HG02623 (cell line): ENCODE measurements around the gene PKD1L1.
"Not testable (repeated sequence)": the region's sequence is repeated elsewhere in the genome, so short reads cannot be mapped to it uniquely, and the experiment has no call there.

Experiments used
- ATAC-seq: cut with Tn5 transposase; IDR thresholded peaks from one replicate; pipeline ENCODE4 v1.9.1; 2021; ENCODE audit warnings: moderate library complexity; ENCODE audit not compliant: unreplicated experiment

PKD1L1 gene

DNA sequence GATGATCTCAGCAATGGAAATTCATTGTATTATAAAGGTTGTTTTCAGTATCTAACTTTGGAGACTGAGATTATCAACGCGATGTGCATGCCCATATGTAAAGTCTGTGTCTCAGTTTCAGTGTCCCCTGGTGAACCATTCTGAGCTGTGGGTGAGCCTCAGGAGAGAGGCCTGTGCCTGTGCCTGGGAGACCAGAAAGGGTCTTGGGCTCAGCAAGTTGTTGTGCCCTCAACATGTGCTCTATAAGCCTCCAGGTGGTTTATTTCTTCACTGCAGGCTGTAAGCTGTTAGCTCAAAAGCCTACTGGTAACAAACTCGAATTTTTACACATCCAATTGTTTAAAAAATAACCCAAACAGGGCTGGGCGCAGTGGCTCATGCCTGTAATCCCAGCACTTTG is 151.9 kb downstream of the PKD1L1 start:
- ATAC-seq = no peak

DNA sequence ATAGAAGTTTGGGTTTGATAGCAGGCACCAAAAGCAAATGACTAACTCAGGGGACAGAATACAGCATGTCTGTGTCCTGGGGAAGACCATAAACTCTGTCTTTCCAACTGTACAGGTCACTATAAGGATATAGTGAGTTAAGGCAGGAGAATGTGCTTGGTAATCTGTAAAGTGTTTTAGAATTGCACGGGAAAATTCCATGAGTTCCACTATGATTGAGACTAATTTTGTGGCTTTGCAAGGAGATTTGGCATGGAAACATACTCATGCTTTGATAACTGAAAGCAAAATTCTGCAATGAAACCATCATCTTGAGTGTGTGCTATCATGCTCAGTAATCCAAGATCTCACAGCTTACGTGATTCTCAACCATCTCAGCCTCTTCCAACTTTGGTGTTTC is 152.6 kb downstream of the PKD1L1 start:
- ATAC-seq = no peak

DNA sequence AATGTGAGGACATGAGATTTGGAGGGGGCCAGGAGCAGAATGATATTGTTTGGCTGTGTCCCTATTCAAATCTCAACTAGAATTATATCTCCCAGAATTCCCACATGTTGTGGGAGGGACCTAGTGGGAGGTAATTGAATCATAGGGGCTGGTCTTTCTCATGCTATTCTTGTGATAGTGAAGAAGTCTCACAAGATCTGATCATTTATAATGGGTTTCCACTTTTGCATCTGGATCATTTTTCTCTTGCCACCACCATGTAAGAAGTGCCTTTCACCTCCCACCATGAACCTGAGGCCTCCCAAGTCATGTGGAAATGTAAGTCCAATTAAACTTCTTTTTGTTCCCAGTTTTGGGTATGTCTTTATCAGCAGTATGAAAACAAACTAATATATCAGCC is 153.1 kb downstream of the PKD1L1 start:
- ATAC-seq = not testable (repeated sequence)

DNA sequence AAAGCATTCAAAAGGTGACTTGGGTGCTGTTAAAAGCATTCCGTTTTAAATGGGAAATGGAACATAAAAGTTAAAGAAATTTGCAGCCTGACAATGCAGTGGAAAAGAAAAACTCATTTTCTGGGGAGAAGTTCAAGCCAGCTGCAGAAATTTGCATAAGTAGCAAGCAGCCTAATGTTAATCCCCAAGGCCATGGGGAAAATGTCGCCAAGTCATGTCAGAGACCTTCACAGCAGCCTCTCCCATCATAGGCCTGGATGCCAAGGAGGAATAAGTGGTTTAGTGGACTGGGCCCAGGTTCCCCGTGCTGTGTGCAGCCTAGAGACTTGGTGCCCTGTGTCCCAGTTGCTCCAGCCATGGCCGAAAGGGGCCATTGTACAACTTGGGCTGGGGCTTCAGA is 154.2 kb downstream of the PKD1L1 start:
- ATAC-seq = no peak

DNA sequence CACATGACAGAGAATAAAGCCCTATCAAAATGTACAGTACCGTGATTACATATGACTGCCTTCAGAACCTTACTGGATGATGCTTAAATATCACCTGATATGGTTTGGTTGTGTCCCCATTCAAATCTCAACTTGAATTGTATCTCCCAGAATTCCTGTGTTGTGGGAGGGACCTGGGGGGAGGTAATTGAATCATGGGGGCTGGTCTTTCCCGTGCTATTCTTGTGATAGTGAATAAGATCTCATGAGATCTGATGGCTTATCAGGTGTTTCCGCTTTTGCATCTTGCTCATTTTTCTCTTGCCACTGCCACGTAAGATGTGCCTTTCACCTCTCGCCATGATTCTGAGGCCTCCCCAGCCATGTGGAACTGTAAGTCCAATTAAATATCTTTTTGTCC is 155.1 kb downstream of the PKD1L1 start:
- not testable (repeated sequence) for ATAC-seq

DNA sequence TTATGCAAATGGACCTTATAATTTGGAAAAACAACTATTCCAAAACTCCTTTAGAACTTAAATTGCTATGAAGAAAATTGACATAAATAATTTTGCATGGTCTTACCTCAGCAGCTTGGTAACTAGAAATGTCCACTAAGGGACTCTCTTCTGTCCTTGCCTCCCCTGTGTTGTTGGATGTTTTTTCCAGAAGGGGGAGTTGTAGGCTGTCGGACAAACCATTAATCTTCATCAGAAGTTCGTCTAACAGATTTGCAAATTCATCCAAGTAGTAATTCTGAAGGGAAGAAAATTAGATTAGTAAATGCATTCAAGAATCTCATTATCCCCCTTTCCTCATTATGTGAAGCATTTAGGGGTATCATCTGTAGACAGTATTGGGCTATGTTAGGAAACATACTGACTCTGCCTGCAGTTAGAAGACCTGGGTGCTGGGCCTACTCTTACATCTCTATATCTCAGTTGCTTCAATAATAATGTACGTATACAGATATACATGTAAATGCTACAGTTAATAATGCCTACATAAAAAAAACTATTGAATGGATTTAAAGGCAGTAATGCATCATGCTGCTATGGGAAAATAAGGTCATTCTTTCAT is 155.6 kb downstream of the PKD1L1 start:
- ATAC-seq = no peak

DNA sequence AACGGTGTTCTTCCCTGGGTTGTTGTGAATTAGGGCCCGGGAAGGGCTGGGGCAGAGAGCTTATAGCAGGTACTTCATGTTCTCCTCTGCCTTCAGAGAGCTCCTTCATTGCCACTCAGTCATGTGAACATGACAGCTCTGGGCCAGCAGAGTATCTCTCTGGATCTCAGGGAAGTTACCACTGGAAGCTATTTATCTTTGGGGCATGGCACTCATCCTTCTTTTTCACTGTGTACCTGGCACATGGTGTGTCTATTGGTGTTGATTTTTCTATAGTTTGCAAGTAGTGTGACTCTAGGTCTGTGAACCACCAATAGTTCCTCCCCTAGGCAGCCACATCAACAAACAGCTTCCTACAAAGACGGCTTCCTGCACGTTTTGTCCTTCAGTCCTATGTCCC is 156.6 kb downstream of the PKD1L1 start:
- no peak for ATAC-seq

DNA sequence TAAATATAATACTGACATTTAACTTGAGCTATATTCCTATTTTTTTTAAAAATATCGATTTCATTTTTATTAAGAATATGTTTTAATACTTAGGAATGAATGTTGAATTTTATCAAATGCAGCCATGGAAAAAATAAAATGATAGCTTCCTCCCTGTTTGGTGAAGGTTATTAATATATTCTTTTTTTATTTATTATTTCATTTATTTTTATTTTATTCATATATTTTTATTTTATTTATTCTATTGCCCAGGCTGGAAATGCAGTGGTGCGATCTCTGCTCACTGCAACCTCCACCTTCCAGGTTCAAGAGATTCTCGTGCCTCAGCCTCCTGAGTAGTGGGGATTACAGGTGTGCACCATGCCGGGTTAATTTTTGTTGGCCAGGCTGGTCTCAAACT is 160.2 kb downstream of the PKD1L1 start:
- no peak for ATAC-seq

DNA sequence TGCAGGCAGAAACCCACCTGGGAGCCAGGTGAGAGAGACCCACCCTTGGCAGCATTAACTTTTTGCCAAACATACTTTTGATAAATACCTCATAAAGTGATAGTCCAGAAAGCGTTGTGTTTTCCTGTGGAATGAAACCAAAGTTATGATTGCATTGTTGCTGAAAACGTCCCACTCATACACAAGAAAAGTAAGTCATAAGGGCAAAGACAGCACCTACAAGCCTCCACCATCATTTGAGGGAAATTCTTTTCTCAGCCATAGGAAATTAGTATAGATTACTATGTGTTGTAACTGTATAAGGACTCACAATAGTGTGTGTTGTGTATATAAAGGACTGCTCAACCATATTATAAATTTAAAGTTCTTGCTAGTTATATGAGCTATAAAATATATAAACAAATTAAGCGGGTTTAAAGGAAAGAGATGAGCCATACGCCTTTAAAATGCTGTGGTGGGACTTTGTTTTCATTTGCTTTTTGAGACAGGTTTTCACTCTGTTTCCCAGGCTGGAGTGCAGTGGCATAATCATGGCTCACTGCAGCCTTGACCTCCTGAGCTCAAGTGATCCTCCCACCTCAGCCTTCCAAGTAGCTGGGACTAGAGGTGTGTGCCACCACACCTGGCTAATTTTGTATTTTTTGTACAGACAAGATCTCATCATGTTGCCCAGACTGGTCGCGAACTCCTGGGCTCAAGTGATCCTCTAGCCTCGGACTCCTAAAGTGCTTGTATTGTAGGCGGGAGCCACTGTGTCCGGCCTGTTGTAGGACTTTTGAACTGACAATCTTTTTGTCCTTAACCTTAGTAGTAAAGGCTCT is 160.8 kb downstream of the PKD1L1 start:
- ATAC-seq = no peak

DNA sequence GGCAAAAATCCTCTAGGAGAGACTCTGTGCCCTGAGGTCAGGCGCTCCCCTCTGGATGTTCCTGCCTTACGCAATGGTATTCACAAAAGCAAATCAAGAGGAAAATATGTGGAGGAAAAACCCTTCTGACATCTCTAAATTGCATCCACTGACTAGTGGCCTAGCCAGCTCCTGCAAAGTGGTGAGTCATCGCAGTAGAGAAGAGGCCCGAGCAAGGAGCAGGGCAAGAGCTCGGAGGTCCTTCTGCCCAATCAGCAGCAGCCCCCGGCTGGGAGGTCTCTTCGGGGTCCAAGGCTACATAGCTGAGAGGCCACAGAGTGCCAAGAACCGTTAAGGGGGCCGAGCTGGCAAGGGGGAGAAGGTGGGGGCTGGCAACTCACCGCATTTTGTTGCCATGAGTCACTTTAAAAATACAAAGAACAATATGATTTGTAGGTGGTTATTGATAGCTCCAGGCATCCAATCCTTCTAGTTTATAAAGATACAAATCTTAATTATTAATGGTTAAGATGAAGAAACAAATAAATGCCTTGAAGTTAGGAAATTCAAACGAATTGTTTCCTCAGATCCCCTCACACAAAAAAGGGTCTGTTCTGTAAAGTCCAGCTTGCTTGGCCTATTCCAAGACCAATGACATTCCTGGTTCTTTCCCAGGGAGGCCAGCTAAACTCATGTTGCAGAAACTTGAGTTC is 161.6 kb downstream of the PKD1L1 start:
- no peak for ATAC-seq

DNA sequence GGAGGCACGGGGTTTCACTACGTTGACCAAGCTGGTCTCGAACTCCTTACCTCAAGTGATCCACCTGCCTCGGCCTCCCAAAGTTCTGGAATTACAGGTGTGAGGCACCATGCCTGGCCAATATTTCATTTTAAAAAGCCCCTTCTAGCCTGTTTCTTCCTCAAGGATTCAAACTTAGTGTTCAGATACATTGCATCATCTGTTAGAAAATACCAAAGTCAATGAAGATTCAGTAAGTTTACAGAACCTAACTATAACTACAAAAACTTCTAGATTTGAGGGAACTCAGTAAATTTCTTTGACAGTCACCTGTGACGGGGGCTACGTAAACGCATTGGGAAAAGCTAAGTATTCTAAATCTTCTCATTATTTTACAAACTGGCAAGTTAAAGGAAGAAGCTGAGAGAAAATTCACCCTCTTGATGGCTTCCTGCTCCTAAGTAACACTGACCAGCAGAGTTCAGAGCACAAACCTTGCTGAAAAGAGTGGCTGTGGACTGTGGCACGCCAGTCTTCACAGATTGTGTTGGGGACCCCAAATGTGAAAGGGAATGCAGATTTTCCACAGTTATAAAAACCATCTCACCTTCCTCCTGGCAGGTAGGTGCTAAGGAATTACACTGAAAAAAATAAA is 162.2 kb downstream of the PKD1L1 start:
- no peak for ATAC-seq

DNA sequence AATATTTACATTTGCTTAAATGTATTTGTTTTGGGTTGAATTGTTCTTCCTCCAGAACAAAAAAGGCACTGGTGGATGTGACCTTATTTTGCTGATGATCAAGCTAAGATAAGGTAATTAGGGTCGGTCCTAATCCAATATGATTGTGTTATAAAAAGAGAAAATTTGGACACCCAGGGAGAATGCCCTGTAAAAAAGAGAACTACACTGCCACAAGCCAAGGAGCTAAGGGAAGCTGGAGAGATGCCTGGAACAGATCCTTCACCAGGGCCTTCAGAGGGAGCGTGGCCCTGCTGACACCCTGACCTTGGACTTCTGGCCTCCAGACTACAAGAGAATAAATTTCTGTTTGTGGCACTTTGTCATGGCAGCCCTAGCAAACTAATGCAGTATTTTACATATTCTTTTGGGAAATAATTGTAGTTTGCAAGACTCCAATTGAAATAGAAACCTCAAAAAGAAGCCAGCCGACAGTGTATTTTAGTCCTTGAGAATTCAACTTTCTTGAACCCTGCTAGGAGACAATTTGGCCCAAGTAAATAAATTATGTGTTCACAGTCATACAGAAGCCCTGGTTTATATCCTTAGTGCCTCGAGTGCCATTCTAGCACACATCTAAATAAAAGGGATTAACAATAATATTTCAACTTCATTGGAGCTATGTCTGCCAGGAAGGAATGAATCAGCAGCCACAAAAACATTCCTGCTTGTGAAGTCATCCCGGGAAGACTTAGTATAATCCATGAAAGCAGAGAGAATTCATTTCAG is 164.6 kb downstream of the PKD1L1 start:
- ATAC-seq = no peak

DNA sequence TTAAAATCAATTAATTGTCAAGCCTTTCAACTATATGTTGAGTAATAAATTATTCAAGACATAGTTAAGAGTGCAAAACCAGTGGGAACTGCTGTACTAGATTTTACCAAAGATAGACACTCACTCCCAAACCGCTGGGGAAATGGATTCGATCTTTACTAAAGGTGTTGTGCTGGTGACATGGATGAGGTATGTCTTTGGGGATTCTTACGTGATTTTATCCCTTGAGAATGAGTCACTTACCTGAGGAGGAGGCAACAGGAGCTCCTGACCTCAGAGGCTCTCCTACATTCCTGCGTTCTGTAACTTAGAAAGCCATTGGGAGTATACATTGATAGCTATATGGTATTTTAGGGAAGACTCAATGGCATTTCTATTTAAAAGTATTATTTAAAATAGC is 165.5 kb downstream of the PKD1L1 start:
- ATAC-seq = no peak

DNA sequence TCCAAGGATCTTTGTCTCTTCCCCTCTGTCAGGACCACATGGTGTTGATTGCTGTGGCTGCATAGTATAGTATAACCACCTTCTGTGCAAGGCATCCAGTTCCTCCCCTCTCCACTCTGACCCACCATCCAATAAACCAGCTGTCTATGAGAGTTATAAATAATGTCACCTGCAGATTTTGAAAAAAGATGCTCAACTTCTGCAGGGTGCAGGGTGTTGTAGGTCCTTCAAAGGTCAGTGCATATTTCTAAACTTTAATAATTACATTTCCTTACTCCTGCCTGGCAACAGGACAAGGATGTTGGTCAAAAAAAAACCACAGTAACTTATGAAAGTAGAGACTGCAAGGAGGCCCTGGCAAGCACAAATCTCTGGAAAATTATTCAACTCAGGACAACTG is 166.2 kb downstream of the PKD1L1 start:
- ATAC-seq = no peak

DNA sequence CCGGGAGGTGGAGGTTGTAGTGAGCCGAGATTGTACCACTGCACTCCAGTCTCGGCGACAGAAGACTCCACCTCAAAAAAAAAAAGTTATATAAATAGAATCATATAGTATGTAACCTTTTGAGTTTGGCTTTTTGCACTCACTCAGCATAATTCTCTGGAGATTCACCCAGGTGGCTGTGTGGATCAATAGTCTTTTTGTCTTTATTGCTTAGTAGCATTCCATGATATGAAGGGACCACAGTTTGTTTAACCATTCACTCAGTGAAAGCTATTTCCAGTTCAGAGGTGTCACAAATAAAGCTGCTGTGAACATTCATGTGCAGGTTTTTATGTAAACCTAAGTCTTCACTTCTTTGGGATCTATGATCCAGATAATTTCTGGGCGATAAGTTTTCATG is 167.7 kb downstream of the PKD1L1 start:
- ATAC-seq = no peak

DNA sequence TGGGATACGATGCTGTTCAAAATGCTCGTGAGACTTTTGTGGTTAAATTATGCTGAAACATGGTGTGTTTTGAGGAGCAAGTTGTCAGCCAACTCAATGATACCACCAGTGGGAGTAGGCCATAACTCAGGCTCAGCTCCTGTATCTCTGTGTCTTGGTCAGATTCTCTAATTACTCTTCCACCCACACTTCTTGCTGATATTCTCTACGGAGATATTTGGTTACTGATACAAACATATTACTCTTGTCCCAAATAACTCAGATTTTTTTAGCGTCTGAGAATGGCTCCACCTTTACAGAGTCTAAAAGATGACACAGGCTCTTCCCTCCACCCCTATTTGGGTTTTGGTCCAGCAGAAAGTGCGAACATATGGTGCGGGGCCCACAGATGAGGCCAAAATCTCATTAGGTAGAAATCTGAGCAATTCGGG is 168.9 kb downstream of the PKD1L1 start:
- no peak for ATAC-seq

DNA sequence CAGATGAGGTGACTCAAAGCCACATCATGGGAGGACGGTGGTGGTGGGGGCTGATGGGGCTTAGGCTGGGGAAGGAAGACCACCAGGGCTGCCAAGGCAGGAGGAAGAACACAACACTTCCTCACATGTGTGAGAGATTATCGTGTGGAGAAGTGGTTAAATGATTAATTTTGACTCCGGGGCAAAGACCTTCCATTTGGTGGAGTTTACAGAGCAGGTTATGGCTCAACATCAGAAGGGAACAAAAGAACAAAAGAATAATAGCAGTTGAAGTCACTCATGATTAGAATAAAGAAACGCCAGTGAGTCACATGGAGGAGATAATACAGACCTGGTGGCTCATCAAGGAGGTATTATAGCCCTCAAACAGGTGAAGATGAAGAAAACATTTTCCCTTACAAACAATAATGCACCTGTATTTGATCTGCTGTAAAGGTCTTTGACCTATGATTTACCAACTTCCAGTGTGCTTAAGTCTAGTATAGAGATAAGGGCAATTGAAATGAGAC is 170.1 kb downstream of the PKD1L1 start:
- no peak for ATAC-seq

DNA sequence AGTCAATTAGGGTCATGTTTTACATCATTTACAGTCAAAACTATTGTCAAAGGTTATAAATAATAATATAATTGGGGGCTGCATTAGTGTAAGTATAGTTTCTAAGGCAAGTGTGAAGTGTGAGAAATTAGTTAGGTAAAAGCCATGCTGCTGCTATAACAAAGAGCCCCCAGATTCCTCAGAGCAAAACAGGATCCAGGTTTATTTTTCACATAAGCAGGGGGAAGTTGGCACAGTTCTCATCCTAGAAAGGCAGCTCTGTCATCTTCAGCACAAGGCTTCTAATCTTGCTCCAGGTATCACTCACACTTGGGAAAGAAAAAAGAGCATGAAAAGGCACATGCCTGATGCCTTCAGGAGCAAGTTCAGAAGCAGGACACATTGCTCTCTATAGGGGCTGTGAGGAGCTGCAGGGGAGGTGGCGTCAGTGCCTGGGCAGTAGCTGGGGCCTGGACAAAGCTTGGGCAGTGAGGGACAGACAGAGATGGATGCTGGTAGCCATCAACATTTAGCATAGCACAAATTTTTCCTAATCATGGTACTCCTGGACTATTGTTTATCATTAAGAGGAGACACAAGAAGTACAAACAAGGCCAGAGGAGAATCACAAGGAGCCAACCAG is 170.6 kb downstream of the PKD1L1 start:
- ATAC-seq = no peak

DNA sequence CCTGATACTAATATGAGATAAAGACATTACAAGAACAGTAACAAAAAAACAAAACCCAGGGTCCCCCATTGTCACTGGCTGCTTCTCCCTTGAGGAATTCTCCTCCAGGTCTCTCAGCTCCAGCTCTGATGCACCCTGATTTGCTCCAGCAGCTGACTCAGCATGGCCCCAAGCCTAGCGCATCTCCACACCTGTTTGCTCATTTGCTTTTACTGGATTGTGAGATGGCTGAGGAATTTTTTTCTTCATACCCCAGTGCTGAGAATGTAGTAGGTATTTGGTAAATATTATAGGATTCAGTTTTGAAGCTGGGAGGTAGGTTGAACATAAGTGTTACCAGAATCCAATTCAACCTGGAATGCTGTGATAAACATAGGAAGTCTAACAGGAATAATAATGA is 171.9 kb downstream of the PKD1L1 start:
- ATAC-seq = no peak

DNA sequence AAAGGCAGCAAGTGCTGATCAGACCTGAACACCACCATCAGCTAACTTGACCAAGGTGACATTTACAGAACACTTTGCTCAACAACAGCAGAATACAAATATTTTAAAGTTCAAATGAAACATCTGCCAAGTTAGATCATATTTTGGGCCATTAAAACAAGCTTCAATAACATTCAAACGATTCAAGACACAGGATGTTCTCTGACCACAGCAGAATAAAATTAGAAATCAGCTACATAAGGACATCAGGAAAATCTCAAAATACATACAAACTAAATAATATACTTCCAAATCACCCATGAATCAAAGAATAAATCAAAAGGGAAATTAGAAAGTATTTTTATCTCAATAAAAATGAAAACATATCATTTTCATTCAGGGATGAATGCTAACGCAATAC is 173.0 kb downstream of the PKD1L1 start:
- no peak for ATAC-seq
